ENCODE data around the gene MYO3B.

- TF ChIP-seq CTCF (conservative IDR thresholded peaks at IDR 0.05) (no peak), ZFX (IDR thresholded peaks at IDR 0.05) (no peak)
Observed at GRCh38 chr2:170245312-170245711, 67.4 kb downstream of the MYO3B start.
